Heart left ventricle (tissue), 13 donors: ENCODE data around the gene LRP1.

Experiments
- POLR2A ChIP-seq, 2 donors: fragments of 450-650 bp; IDR thresholded peaks; one replicate each; pipeline ENCODE4 v1.6.1; 2017; ENCODE audit warnings: antibody characterized with exemption in 2 of 2, mild to moderate bottlenecking in 2 of 2, moderate library complexity in 2 of 2
- TF ChIP-seq, protein P1 (sequence below), 12 donors: fragments of 200-600 bp; sonication (generic) in 4 of 12; IDR thresholded peaks; one replicate each; pipeline versions ENCODE4 v1.5.0 to v1.8.0; 2018 to 2022; ENCODE audit warnings: antibody characterized with exemption in 12 of 12, mild to moderate bottlenecking in 5 of 12
- donor health status: ischemic (EF 13 %, LVEDD 7.1; RV severe dilation, severe dysfunction).
- donor health status: DM: no; HTN: yes; CAD: no.
- donor health status: DM: no; HTN: no; CAD: no.
- donor health status: ischemic (EF 25% LVEDD 6.9; RV normal size, moderate dysfunction).
- donor health status: ischemic (EF 25% LVEDD 5.7; RV mildly dilated, moderate dysfunction).
- donor health status: ischemic (EF 35%, LVEDD 5.7; RV mildly dilated, moderate dysfunction).
- donor health status: nonischemic (EF 11% LVEDD 7.7; RV severe dilation, severe dysfunction).
- donor health status: DM: yes; HTN: yes; CAD: no.
- donor health status: PGD.
- donor health status: ischemic (EF 29% LVEDD 5.4; RV normal size, mild dysfunction).
- donor health status: nonischemic (EF 23%, LVEDD 6.1; RV moderate dilation, normal function).

- TF ChIP-seq, protein P1, sequence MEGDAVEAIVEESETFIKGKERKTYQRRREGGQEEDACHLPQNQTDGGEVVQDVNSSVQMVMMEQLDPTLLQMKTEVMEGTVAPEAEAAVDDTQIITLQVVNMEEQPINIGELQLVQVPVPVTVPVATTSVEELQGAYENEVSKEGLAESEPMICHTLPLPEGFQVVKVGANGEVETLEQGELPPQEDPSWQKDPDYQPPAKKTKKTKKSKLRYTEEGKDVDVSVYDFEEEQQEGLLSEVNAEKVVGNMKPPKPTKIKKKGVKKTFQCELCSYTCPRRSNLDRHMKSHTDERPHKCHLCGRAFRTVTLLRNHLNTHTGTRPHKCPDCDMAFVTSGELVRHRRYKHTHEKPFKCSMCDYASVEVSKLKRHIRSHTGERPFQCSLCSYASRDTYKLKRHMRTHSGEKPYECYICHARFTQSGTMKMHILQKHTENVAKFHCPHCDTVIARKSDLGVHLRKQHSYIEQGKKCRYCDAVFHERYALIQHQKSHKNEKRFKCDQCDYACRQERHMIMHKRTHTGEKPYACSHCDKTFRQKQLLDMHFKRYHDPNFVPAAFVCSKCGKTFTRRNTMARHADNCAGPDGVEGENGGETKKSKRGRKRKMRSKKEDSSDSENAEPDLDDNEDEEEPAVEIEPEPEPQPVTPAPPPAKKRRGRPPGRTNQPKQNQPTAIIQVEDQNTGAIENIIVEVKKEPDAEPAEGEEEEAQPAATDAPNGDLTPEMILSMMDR (IDR thresholded peaks at IDR 0.05) = no peak
- TF ChIP-seq POLR2A (IDR thresholded peaks at IDR 0.05) = no peak
Observed at GRCh38 chr12:57141249-57141648, 13.0 kb downstream of the LRP1 start.
